Measurements from ENCODE around the gene TMEM131.
"Not testable (repeated sequence)": the region's sequence is repeated elsewhere in the genome, so short reads cannot be mapped to it uniquely, and the experiment has no call there.

Gene TMEM131

GRCh38 chr2:97995734-97996624 lies at the start of gene TMEM131:
TSS of gene TMEM131 (minus strand) at chr2:97995948. CDS start at chr2:97995662, 286 bp downstream.
- DNase-seq = peak; percentile 91

- not testable (repeated sequence) for DNase-seq
Measured at GRCh38 chr2:98044730-98045129, 49.0 kb upstream of the TMEM131 start.

GRCh38 chr2:98043101-98043500 lies 47.4 kb upstream of the TMEM131 start:
- DNase-seq = no peak

GRCh38 chr2:98040331-98040939 lies 44.7 kb upstream of the TMEM131 start:
- no peak for DNase-seq

GRCh38 chr2:98039085-98039756 lies 43.5 kb upstream of the TMEM131 start:
- DNase-seq = peak; percentile 98

GRCh38 chr2:98037666-98038336 lies 42.1 kb upstream of the TMEM131 start:
- DNase-seq = no peak

GRCh38 chr2:98037206-98037605 lies 41.5 kb upstream of the TMEM131 start:
- no peak for DNase-seq

GRCh38 chr2:98036349-98037000 lies 40.7 kb upstream of the TMEM131 start:
- no peak for DNase-seq

GRCh38 chr2:98034745-98035144 lies 39.0 kb upstream of the TMEM131 start:
- no peak for DNase-seq

GRCh38 chr2:98032086-98032485 lies 36.3 kb upstream of the TMEM131 start:
- DNase-seq = no peak

GRCh38 chr2:98029718-98030222 lies 34.0 kb upstream of the TMEM131 start:
- no peak for DNase-seq

- DNase-seq = no peak
Measured at GRCh38 chr2:98028931-98029717, 33.4 kb upstream of the TMEM131 start.

- no peak for DNase-seq
Measured at GRCh38 chr2:98028101-98028561, 32.4 kb upstream of the TMEM131 start.

- DNase-seq = no peak
Measured at GRCh38 chr2:98027538-98027937, 31.8 kb upstream of the TMEM131 start.

- peak; percentile 100 for DNase-seq
Measured at GRCh38 chr2:98026927-98027522, 31.3 kb upstream of the TMEM131 start.

- peak; percentile 21 for DNase-seq
Measured at GRCh38 chr2:98026292-98026691, 30.5 kb upstream of the TMEM131 start.

GRCh38 chr2:98025481-98026037 lies 29.8 kb upstream of the TMEM131 start:
- no peak for DNase-seq

- peak; percentile 44 for DNase-seq
Measured at GRCh38 chr2:98022067-98022466, 26.3 kb upstream of the TMEM131 start.

GRCh38 chr2:98020992-98021713 lies 25.4 kb upstream of the TMEM131 start:
- DNase-seq = peak; percentile 58

GRCh38 chr2:98020516-98020915 lies 24.8 kb upstream of the TMEM131 start:
- DNase-seq = no peak
